A673 (cell line): Measurements from ENCODE around the gene CAAP1. TPM values are rescaled to one million over a fixed set of nuclear protein-coding genes. Genes with fewer than 3 reads are reported as not detected.

Experiments used
- BruUV-seq: library from RNA; stranded (reverse); fragments of 400-500 nt; replicated peaks from 2 replicates; lab custom pipeline; 2021; lab: Mats Ljungman, UMichigan
- CTCF ChIA-PET: fragments of 300-600 bp; sonication (Branson Sonifier 250); formaldehyde crosslinking; loops from one replicate; lab custom pipeline; 2022; ENCODE audit warnings: antibody characterized with exemption; lab: Charles Lee
- POLR2A ChIA-PET: fragments of 300-600 bp; sonication (Branson Sonifier 250); formaldehyde crosslinking; loops from one replicate; lab custom pipeline; 2022; ENCODE audit warnings: antibody characterized with exemption; ENCODE audit not compliant: low non-redundant PET; lab: Charles Lee
- DNase-seq: peaks from one replicate; pipeline ENCODE4 v3.0.0-alpha.2; 2015; ENCODE audit warnings: low spot score
- H3K27ac ChIP-seq: fragments of 200-600 bp; sonication (generic); 2 replicates; pipeline ENCODE4 v1.5.1; 2016; ENCODE audit warnings: mixed run types, low read depth, mild to moderate bottlenecking, mixed read lengths, antibody characterized with exemption, low read length; ENCODE audit not compliant: poor library complexity, severe bottlenecking
- H3K27me3 ChIP-seq: fragments of 200-600 bp; sonication (generic); replicated peaks from 2 replicates; pipeline ENCODE4 v1.6.1; 2017; ENCODE audit warnings: mixed run types, low read depth, mild to moderate bottlenecking, mixed read lengths, antibody characterized with exemption, low read length; ENCODE audit not compliant: insufficient read depth, poor library complexity
- H3K36me3 ChIP-seq: fragments of 200-600 bp; sonication (generic); 2 replicates; pipeline ENCODE4 v1.6.1; 2016; ENCODE audit warnings: mixed run types, mild to moderate bottlenecking, mixed read lengths, antibody characterized with exemption, low read length; ENCODE audit not compliant: insufficient read depth, poor library complexity, severe bottlenecking
- H3K4me1 ChIP-seq: fragments of 200-600 bp; sonication (generic); 2 replicates; pipeline ENCODE4 v1.6.1; 2017; ENCODE audit warnings: mixed run types, mild to moderate bottlenecking, mixed read lengths, antibody characterized with exemption, low read length; ENCODE audit not compliant: insufficient read depth, poor library complexity, severe bottlenecking
- H3K4me3 ChIP-seq: fragments of 200-600 bp; sonication (generic); 2 replicates; pipeline ENCODE4 v1.5.1; 2016; ENCODE audit warnings: low read depth, mixed run types, mild to moderate bottlenecking, mixed read lengths, low read length; ENCODE audit not compliant: poor library complexity, severe bottlenecking
- H3K9me3 ChIP-seq: fragments of 200-600 bp; sonication (generic); 2 replicates; pipeline ENCODE4 v1.6.1; 2016; ENCODE audit warnings: mixed run types, low read depth, mild to moderate bottlenecking, mixed read lengths, antibody characterized with exemption, low read length; ENCODE audit not compliant: poor library complexity, severe bottlenecking
- CTCF ChIP-seq: fragments of 300-800, 200-600 bp; sonication (generic); conservative IDR thresholded peaks from 2 replicates; pipeline ENCODE4 v1.5.1; 2017; ENCODE audit warnings: low read depth, mild to moderate bottlenecking, antibody characterized with exemption, low read length, moderate library complexity, mixed read lengths
- EZH2 ChIP-seq: fragments of 200-600 bp; sonication (generic); IDR thresholded peaks from 2 replicates; pipeline ENCODE4 v1.6.1; 2017; ENCODE audit warnings: borderline replicate concordance, low read depth, mild to moderate bottlenecking, mixed read lengths, antibody characterized with exemption, low read length; ENCODE audit not compliant: poor library complexity, severe bottlenecking
- intact Hi-C: fragments of 100-400 bp; cut with micrococcal nuclease; formaldehyde crosslinking; loops from one replicate; pipeline ENCODE4 v1.10.0; 2022; ENCODE audit not compliant: unreplicated experiment
- total RNA-seq: library from RNA; stranded (reverse); gene quantifications from 2 replicates; pipeline ENCODE4 v1.2.3, GENCODE V29; 2021

Gene CAAP1
- total RNA-seq, 1 experiment from 2014 or later: 9.1 TPM

- peak; percentile 29; the same call in 1 of the 2 replicates for TF ChIP-seq CTCF
- no peak for TF ChIP-seq EZH2
- BruUV-seq: no TSS peak
- Histone ChIP-seq H3K9me3 (no peaks in the 10 kb centered on the region), H3K36me3 (no peaks in the 10 kb centered on the region), H3K27ac (no peak overlapping the region), H3K4me3 (no peak overlapping the region), H3K27me3 (no peaks in the 10 kb centered on the region), H3K4me1 (no peaks in the 10 kb centered on the region)
- peak; percentile 1 for DNase-seq
- ChIA-PET POLR2A (no interaction called here), CTCF (no interaction called here)
- intact Hi-C loops: no loop called here
Measured at GRCh38 chr9:26863074-26863473, 29.5 kb downstream of the CAAP1 start.

- intact Hi-C loops: loop anchor here (5.0 kb wide), 1 partner anchor 114 kb away; no protein-coding TSS in a partner anchor
- Histone ChIP-seq H3K27me3 (no peaks in the 10 kb centered on the region), H3K27ac (no peak overlapping the region), H3K4me1 (no peaks in the 10 kb centered on the region), H3K4me3 (no peak overlapping the region), H3K9me3 (no peaks in the 10 kb centered on the region), H3K36me3 (no peaks in the 10 kb centered on the region)
- TF ChIP-seq EZH2: no peak
- TF ChIP-seq CTCF: peak; percentile 57
- ChIA-PET CTCF (interaction anchor here (0.6 kb wide), 1 partner anchor 278 kb away, joined by 3 read pairs; no protein-coding TSS in a partner anchor), POLR2A (no interaction called here)
- peak; percentile 47 for DNase-seq
- no TSS peak for BruUV-seq
Measured at GRCh38 chr9:26856413-26857032, 36.1 kb downstream of the CAAP1 start.

- POLR2A ChIA-PET: no interaction called here
- H3K36me3 ChIP-seq: no peaks in the 10 kb centered on the region
- intact Hi-C loops: no loop called here
- CTCF ChIA-PET: no interaction called here
- DNase-seq: no peak
- BruUV-seq: no TSS peak
- H3K9me3 ChIP-seq: no peaks in the 10 kb centered on the region
- H3K4me3 ChIP-seq: no peak overlapping the region
- no peak for TF ChIP-seq EZH2
- no peak for TF ChIP-seq CTCF
- H3K27ac ChIP-seq: no peak overlapping the region
- no peaks in the 10 kb centered on the region for H3K27me3 ChIP-seq
- no peaks in the 10 kb centered on the region for H3K4me1 ChIP-seq
Measured at GRCh38 chr9:26850995-26851394, 41.6 kb downstream of the CAAP1 start.
